GM12892 (cell line): ENCODE data around the gene ZNF227.

Source experiments
- POLR2AphosphoS5 ChIP-seq: IDR thresholded peaks from 2 replicates; pipeline ENCODE4 v1.6.1; 2011; ENCODE audit warnings: low read depth, low read length, control low read depth
- TAF1 ChIP-seq: IDR thresholded peaks from 2 replicates; pipeline ENCODE4 v1.6.1; 2011; ENCODE audit warnings: low read depth, mild to moderate bottlenecking, control low read depth, low read length, borderline replicate concordance

DNA sequence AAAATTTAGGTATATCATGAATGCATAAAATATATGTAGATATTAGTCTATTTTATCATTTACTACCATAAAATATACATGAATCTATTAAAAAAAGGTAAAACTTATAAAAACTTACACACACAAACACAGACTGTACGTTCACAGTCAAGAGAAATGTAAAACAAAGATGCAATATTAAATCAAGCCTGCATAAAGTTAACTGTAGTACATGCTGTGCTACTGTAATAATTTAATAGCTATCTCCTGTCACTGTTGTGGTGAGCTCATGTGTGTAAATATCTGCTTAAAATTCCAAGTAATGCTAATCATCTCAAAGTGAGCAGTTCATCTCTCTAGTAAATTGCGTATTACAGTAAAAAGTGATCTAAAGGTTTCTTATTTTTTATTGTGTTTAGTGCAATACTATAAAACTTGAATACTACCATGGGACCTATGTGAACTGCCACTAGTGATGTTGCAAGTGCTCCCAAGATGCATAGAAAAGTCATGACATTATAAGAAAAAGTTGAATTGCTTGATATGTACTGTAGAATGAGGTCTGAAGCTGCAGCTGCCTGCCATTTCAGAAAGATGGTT is 46.6 kb downstream of the ZNF227 start:
- TF ChIP-seq POLR2AphosphoS5: no peak
- TF ChIP-seq TAF1: no peak
